ENCODE measurements around the gene FBXW8. TPM values are rescaled to one million over a fixed set of nuclear protein-coding genes. Genes with fewer than 3 reads are reported as not detected.

FBXW8 gene
- total RNA-seq, 1 donor from 2014 or later, result 14.4 TPM

- no peak for DNase-seq (ENCODE audit: low read depth)
- H3K4me3 ChIP-seq (ENCODE audit: low read depth, low read length), result no peak overlapping the region
- no peak for TF ChIP-seq CTCF (conservative IDR thresholded peaks at IDR 0.05; ENCODE audit: low read depth, low read length)
Observed at GRCh38 chr12:116916122-116916521, 5.4 kb downstream of the FBXW8 start.

- TF ChIP-seq CTCF (conservative IDR thresholded peaks at IDR 0.05; ENCODE audit: low read depth, low read length), result peak; percentile 61
- no peak overlapping the region for H3K4me3 ChIP-seq (ENCODE audit: low read depth, low read length)
- DNase-seq (ENCODE audit: low read depth), result peak; percentile 92
Observed at GRCh38 chr12:116916714-116917114, 6.0 kb downstream of the FBXW8 start.

- H3K4me3 ChIP-seq (ENCODE audit: low read depth, low read length), result no peak overlapping the region
- DNase-seq (ENCODE audit: low read depth), result no peak
- TF ChIP-seq CTCF (conservative IDR thresholded peaks at IDR 0.05; ENCODE audit: low read depth, low read length), result no peak
Observed at GRCh38 chr12:116918464-116918863, 7.7 kb downstream of the FBXW8 start.

GRCh38 chr12:116919247-116919661, 8.5 kb downstream of the FBXW8 start:
- TF ChIP-seq CTCF (conservative IDR thresholded peaks at IDR 0.05; ENCODE audit: low read depth, low read length), result no peak
- no peak for DNase-seq (ENCODE audit: low read depth)
- H3K4me3 ChIP-seq (ENCODE audit: low read depth, low read length), result no peak overlapping the region

- no peak for DNase-seq (ENCODE audit: low read depth)
- no peak overlapping the region for H3K4me3 ChIP-seq (ENCODE audit: low read depth, low read length)
- TF ChIP-seq CTCF (conservative IDR thresholded peaks at IDR 0.05; ENCODE audit: low read depth, low read length), result no peak
Observed at GRCh38 chr12:116919706-116920485, 9.1 kb downstream of the FBXW8 start.

GRCh38 chr12:116920939-116921338, 10.2 kb downstream of the FBXW8 start:
- H3K4me3 ChIP-seq (ENCODE audit: low read depth, low read length), result no peak overlapping the region
- no peak for TF ChIP-seq CTCF (conservative IDR thresholded peaks at IDR 0.05; ENCODE audit: low read depth, low read length)
- no peak for DNase-seq (ENCODE audit: low read depth)
